ENCODE data around the gene ZC4H2. TPM values are rescaled to one million over a fixed set of nuclear protein-coding genes. Genes with fewer than 3 reads are reported as not detected.

ZC4H2 gene
- 11.7 TPM for total RNA-seq (2021; ENCODE audit: unreplicated experiment)
- polyA plus RNA-seq (2012; ENCODE audit: insufficient read length) = 7.7 TPM
- percentile 54 among the genes with signal in this experiment for Bru-seq, nascent RNA
- BruChase-seq, experiment 1, labeled RNA remaining after a 2-hour chase = percentile 64 among the genes with signal in this experiment
- BruChase-seq, experiment 2, labeled RNA remaining after a 6-hour chase = percentile 57 among the genes with signal in this experiment
- long read RNA-seq, partial matches to known transcripts = 0 of 8 reads
- long read RNA-seq, other reads (novel, unspliced or antisense) = 5 of 8 reads

DNA sequence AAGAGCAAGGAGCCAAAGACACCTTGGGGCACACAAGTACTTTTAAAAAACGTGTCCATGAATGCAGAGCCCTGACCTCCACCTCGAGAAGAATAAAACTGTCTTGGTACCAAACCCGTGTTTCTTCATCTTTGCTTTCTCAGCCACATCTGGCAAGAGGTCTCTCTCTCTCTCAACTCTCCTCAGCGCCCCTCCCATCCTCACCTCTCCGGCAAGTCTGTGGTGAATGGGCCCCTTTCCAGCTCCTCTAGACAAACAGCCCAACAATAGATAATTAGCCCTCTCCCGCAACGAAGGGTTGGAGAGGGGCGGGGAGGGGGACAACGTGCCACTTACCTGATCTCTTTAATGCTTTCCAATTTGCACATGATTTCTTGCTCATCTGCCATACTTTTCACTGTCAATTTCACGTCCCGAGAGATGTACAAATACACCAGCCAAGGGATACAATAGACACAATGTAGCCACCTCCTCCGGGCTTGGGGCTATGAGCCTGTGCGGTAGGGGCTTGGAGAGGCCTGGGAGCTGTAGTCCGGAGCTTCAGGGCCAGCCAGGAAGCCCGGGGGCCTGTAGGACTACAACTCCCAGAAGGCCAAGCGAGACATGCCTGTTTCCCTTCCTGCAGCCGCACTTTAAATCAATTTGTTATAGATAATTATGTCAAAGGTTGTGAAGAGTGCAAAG lies at the start of gene ZC4H2:
TSS of gene ZC4H2 (minus strand) at position 462 of the 684 bp plus-strand sequence. CDS start at position 389, 73 bp downstream.
- in situ Hi-C loops (cut with HindIII; ENCODE audit: low pct_unique_long_range_greater_than_20kb, low sequenced_read_pairs) = no loop called here
- Histone ChIP-seq H3K27ac (ENCODE audit: low read length) (peak within 1 kb of the TSS; percentile 51), H3K27me3 (ENCODE audit: control insufficient read depth, insufficient read depth, low read length) (no peaks in the 10 kb centered on the region), H3K4me3 (ENCODE audit: low read depth in 2 of 2, low read length in 2 of 2) (peak within 1 kb of the TSS; percentile 75 to 82), H3K36me3 (ENCODE audit: control insufficient read depth, insufficient read depth, low read length) (no peaks in the 10 kb centered on the region), H3K9me3 (ENCODE audit: control insufficient read depth, insufficient read depth, low read depth, low read length) (peaks cover 1% of the 10 kb centered on the region; the same call in 1 of the 2 replicates), H3K4me1 (ENCODE audit: control insufficient read depth, insufficient read depth, low read length) (no peaks in the 10 kb centered on the region)
- intact Hi-C loops (cut with micrococcal nuclease; ENCODE audit: unreplicated experiment) = no loop called here
- POLR2A ChIA-PET = no interaction called here
- TF ChIP-seq CTCF (IDR thresholded peaks at IDR 0.05) = no peak
- TF ChIP-seq POLR2AphosphoS5 (IDR thresholded peaks at IDR 0.05; ENCODE audit: low read depth, low read length) = no peak
- TF ChIP-seq, protein P1, sequence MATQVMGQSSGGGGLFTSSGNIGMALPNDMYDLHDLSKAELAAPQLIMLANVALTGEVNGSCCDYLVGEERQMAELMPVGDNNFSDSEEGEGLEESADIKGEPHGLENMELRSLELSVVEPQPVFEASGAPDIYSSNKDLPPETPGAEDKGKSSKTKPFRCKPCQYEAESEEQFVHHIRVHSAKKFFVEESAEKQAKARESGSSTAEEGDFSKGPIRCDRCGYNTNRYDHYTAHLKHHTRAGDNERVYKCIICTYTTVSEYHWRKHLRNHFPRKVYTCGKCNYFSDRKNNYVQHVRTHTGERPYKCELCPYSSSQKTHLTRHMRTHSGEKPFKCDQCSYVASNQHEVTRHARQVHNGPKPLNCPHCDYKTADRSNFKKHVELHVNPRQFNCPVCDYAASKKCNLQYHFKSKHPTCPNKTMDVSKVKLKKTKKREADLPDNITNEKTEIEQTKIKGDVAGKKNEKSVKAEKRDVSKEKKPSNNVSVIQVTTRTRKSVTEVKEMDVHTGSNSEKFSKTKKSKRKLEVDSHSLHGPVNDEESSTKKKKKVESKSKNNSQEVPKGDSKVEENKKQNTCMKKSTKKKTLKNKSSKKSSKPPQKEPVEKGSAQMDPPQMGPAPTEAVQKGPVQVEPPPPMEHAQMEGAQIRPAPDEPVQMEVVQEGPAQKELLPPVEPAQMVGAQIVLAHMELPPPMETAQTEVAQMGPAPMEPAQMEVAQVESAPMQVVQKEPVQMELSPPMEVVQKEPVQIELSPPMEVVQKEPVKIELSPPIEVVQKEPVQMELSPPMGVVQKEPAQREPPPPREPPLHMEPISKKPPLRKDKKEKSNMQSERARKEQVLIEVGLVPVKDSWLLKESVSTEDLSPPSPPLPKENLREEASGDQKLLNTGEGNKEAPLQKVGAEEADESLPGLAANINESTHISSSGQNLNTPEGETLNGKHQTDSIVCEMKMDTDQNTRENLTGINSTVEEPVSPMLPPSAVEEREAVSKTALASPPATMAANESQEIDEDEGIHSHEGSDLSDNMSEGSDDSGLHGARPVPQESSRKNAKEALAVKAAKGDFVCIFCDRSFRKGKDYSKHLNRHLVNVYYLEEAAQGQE (IDR thresholded peaks at IDR 0.05; ENCODE audit: insufficient read depth in 1 of 2, low read depth in 2 of 2, low read length in 1 of 2) = no peak
- no peak for TF ChIP-seq SIN3A (IDR thresholded peaks at IDR 0.05; ENCODE audit: borderline replicate concordance, insufficient read depth, low read depth, low read length)
- no TSS peak for BruUV-seq (replicated peaks)
- CTCF ChIA-PET = no interaction called here
- peak; percentile 27 for DNase-seq (ENCODE audit: low read depth, low spot score)
- peak; percentile 100 for ATAC-seq

- Histone ChIP-seq H3K27me3 (ENCODE audit: control insufficient read depth, insufficient read depth, low read length) (no peaks in the 10 kb centered on the region), H3K27ac (ENCODE audit: low read length) (no peak overlapping the region), H3K36me3 (ENCODE audit: control insufficient read depth, insufficient read depth, low read length) (no peaks in the 10 kb centered on the region), H3K4me1 (ENCODE audit: control insufficient read depth, insufficient read depth, low read length) (no peaks in the 10 kb centered on the region), H3K9me3 (ENCODE audit: control insufficient read depth, insufficient read depth, low read depth, low read length) (no peaks in the 10 kb centered on the region), H3K4me3 (ENCODE audit: low read depth in 2 of 2, low read length in 2 of 2) (no peak overlapping the region)
- in situ Hi-C loops (cut with HindIII; ENCODE audit: low pct_unique_long_range_greater_than_20kb, low sequenced_read_pairs) (no loop called here), intact Hi-C loops (cut with micrococcal nuclease; ENCODE audit: unreplicated experiment) (no loop called here)
- DNase-seq (ENCODE audit: low read depth, low spot score) = no peak
- no TSS peak for BruUV-seq (replicated peaks)
- no peak for ATAC-seq
- TF ChIP-seq, protein P1 (IDR thresholded peaks at IDR 0.05; ENCODE audit: insufficient read depth in 1 of 2, low read depth in 2 of 2, low read length in 1 of 2) = no peak
- no peak for TF ChIP-seq CTCF (IDR thresholded peaks at IDR 0.05)
- TF ChIP-seq TCF7L2 (IDR thresholded peaks at IDR 0.05; ENCODE audit: low read depth, low read length) = no peak
- ChIA-PET POLR2A (no interaction called here), CTCF (no interaction called here)
Observed at GRCh38 chrX:65017451-65017850, 41.2 kb upstream of the ZC4H2 start.

Data from Panc1 (cell line).